T-helper 1 cell (primary cell): ENCODE results near the gene ZCCHC13.
"Not testable (repeated sequence)": the region's sequence is repeated elsewhere in the genome, so short reads cannot be mapped to it uniquely, and the experiment has no call there.

Source experiments
- DNase-seq, 5 donors: peaks; one replicate each; pipeline ENCODE4 v3.0.0-alpha.2; 2012 to 2020

The ZCCHC13 gene

DNA sequence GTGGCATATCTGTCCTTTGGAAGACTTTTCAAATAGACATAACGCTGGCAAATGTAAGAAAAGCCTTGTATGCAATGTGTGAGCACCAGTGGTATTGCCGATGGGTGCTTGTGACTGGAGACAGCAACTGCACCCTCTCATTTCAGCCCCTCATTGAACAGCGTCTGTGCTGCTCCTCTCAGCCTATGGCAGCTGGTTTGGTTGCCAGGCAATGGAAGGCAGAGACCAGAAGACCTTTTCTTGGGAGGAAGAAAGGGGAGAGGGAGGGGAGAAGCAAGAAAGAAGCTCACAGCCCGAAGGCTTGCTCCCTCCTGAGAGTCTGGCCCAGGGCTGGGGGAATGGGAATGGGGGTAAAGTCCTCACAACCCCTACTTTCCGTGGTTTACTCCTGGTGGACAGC, 20.2 kb downstream of the ZCCHC13 start:
- no peak for DNase-seq

DNA sequence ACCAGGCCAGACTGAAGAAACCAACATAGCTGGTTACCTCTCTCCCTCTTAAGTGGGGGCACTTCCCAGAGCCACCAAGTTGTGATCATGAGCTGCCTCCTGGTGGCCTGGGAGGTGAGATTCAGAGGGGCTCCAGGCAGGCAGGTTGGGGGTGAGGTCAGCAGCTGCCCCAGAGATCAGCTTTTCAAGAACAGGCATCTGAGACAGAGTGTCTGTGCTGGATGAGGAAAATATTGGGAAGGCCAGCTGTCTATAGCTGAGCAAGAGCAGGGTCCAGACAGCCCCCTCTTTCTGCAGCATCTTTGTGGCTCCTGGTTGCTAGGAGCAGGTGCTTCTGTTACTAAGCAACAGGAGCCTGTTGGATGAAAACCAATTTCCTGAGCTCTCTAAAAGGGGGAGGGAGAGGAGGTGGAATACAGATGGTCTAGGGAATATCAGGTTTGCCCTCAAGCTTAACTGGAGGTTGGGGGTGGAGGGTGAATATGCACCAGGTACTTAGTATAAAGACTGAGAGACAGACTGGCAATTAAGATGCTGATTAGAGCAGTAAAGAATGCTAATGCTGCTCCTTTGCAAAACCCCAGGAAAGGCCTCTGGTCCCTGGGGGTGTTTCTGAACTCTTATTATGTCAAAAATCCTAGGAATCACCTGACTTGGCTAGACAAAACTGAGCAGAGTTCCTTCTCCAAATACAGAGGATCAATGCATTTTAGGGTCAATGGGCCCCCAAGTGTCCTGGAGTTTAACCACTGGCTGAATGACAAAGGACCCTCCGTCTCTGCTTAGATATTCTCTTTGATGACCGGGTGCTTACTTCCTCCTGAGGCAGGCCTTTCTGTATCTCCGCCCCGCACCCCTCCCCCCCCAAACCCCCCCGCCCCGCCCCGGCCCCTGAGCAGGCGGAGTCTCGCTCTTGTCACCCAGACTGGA, 21.4 kb downstream of the ZCCHC13 start:
- DNase-seq = no peak

DNA sequence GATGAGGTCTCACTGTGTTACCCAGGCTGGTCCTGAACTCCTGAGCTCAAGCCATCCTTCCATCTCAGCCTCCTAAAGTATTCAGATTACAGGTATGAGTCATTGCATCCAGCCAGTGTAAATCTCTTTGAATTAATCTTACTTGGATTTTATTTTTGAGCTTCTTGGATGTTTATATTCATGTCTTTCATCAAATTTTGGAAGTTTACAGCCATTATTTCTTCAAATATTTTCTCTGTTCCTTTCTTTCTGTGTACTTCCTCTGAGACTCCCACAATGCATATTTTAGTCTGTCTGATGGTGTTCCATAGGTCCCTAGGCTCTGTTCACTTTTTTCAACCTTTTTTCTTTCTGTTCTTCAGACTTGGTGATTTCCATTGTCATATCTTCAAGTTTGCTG, 34.9 kb downstream of the ZCCHC13 start:
- no peak for DNase-seq

DNA sequence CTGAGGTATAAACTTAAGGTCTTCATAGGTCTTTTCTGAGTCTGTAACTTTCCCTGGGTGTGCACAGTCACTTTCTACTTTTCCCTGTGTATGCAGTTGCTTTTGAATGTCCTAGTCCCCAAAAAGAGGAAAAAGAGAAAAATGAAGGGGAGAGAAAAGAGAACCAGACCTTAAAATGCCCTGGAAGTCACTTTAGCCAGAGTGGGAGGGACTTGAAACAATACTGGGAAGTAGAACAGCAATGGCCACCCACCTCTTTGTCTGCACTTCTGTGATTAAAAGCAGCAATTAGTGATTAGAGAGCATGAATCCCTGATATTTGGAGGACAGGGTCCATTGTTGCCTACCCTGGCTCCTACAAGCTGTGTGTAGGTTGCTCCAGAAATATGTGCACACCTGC, 36.1 kb downstream of the ZCCHC13 start:
- no peak for DNase-seq

DNA sequence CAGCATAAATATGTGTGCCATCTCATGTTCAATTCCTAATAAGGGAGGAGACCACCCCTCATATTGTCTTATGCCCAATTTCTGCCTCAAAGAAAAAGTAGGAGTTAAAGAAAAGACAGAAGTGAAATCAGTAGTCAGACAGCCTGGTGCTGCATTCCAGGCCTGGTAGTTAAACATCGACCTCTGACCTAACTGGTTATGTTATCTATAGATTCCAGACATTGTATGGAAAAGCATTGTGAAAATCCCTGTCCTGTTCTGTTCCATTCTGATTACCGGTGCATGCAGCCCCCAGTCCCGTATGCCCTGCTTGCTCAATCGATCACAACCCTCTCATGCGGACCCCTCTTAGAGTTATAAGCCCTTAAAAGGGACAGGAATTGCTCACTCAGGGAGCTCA, 38.2 kb downstream of the ZCCHC13 start:
- DNase-seq = not testable (repeated sequence)

DNA sequence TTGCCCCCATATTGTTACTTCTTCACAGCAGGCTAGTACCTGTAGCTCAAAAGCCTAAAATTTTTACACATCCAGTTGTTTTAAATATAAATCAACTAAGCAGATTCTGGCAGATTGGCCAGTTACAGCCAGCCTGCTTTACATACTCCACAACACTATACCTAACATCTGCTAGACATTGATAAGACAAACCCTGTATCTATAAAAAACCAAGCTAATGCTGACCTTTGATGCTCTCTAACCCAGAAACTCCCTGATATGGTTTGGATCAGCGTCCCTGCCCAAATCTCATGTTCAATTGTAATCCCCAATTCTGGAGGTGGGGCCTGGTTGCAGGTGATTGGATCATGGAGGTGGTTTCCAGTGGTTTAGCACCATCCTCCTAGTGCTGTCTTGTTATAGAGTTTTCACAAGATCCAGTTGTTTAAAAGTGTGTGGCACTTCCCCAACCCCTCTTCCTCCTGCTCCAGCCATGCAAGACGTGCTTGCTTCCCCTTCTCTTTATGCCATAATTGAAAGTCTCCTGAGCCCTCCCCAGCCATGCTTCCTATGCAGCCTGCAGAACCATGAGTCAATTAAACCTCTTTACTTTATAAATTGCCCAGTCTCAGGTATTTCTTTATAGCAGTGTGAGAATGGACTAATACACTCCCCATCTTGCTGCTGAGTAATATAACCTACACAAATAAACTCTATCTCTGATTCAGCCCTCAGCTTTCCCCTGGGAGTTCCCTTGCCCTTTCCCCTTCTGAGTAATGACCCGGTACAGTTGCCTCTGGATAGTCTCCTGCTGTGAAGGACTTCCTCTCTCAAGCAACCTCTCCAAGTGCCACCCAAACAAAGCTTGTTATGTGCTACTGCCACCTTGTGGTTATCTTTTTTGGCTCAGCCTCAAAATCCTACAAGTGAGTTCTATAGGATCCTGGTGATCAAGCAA, 39.6 kb downstream of the ZCCHC13 start:
- DNase-seq = peak in 3 of 5 donors; percentile 2 to 57 (median 18)

DNA sequence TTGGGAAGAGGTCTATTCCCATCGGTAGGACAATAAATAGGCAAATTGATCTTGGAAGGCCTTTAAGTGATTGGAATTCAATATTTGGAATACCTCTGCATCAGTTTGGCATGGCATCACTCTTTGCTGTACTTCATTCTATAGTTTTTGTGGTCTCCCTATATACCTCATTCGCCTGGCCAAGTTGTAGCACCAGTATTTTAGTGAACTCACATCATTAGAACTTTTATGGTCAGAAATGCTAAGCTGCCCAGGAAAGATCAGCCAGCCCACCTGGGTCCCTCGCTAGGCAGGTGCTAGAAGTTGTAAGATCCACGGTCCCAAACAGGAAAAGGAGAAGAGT, 40.3 kb downstream of the ZCCHC13 start:
- DNase-seq = no peak

DNA sequence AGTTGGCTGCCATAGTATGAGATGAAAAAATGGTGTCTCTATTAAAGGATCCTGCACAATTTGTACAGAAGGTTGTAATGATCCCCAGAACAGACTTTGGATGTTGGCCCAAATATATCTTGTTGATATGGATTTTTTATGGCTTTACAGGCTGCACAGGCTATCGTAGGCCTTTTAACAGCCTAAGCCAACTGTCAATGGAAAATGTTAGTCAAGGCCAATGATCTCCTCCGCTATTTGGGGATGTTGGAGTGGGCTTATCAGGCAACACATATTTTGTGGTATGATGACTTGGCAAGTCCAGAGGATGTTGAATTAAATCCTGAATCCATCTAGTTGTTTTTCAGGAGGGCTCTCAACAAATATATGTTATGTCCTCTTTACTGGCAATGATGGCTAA, 42.1 kb downstream of the ZCCHC13 start:
- DNase-seq = no peak

DNA sequence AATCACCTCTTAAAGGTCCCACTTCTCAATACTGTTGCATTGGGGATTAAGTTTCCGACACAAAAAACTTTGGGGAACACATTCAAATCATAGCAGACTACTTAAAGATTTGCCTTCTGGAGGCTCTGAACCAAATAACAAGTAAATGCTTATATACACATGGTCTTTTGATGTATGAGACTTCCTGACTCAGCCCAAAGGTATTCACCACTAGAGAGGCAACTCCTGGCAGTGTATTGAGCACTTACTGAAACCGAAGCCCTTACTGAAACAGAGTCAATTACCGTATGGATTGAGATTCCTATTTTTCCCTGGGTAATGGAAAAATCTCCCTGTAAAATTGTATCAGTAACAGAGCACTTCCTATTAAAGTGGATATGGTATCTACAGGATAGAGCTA, 45.4 kb downstream of the ZCCHC13 start:
- DNase-seq = no peak

DNA sequence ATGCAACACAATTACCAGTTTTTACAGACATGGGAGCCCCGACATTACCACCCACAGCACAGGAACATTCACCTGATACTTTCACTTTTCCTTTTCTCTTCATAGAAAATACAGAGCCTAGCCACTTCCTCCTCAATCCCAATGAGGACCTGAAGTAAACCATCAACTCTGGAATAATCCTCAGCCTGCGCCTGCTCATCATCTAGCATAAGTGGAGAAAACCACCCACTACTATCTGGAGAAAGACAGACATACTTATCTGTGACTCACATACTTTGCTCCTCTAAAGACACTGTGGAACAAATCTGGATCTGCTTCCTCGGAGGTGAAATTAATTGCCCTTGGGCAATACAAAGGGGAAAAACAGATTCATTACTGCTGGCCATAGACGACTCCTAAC, 47.8 kb downstream of the ZCCHC13 start:
- no peak for DNase-seq

DNA sequence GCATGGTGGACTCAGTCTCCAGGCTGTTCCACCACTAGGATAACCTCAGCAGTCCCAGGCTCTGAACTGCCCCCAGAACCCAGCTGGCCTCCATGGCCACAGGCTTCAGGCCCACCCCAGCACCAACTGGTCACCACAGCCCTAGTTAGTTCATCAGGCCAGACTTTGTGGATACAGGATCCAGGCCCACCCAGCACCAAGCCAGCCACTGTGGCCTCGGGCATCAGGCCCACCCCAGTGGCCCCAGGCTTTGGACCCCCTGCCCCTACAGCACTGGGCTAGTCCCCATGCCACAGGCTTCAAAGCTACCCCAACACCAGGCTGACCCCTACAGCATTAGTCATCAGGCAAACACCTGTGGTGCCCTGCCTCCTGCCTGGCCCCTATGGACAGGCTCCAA, 50.0 kb downstream of the ZCCHC13 start:
- no peak for DNase-seq
